Hepatocyte (in vitro differentiated cells): ENCODE data around the gene DCLK3. TPM values are rescaled to one million over a fixed set of nuclear protein-coding genes. Genes with fewer than 3 reads are reported as not detected.
A peak's percentile ranks its signal among the peaks of the same experiment; 100 is the strongest.

Experiments used
- DNase-seq: peaks from one replicate; pipeline ENCODE4 v3.0.0-alpha.2; 2016; ENCODE audit warnings: low spot score
- H2AFZ ChIP-seq: fragments of 200-600 bp; sonication (generic); 2 replicates; pipeline ENCODE4 v1.6.0; 2016; ENCODE audit warnings: antibody characterized with exemption, mild to moderate bottlenecking
- H3K27ac ChIP-seq: fragments of 200-600 bp; sonication (generic); 2 replicates; pipeline ENCODE4 v1.5.1; 2016; ENCODE audit warnings: mild to moderate bottlenecking
- H3K27me3 ChIP-seq: fragments of 200-600 bp; sonication (generic); 2 replicates; pipeline ENCODE4 v1.6.1; 2016
- H3K36me3 ChIP-seq: fragments of 200-600 bp; sonication (generic); replicated peaks from 2 replicates; pipeline ENCODE4 v1.5.1; 2016; ENCODE audit warnings: low read depth; ENCODE audit not compliant: insufficient read depth
- H3K4me1 ChIP-seq: fragments of 200-600 bp; sonication (generic); 2 replicates; pipeline ENCODE4 v1.5.1; 2016; ENCODE audit warnings: mild to moderate bottlenecking, moderate library complexity; ENCODE audit not compliant: insufficient read depth
- H3K4me2 ChIP-seq: fragments of 200-600 bp; sonication (generic); 2 replicates; pipeline ENCODE4 v1.6.0; 2016
- H3K4me3 ChIP-seq: fragments of 200-600 bp; sonication (generic); 2 replicates; pipeline ENCODE4 v1.5.1; 2016; ENCODE audit warnings: mild to moderate bottlenecking
- H3K79me2 ChIP-seq: fragments of 200-600 bp; sonication (generic); 2 replicates; pipeline ENCODE4 v1.6.0; 2017; ENCODE audit warnings: mild to moderate bottlenecking
- H3K9me2 ChIP-seq: fragments of 200-600 bp; sonication (generic); replicated peaks from 2 replicates; pipeline ENCODE4 v1.6.0; 2017; ENCODE audit warnings: mild to moderate bottlenecking; ENCODE audit not compliant: insufficient read depth
- H3K9me3 ChIP-seq: fragments of 200-600 bp; sonication (generic); 2 replicates; pipeline ENCODE4 v1.5.1; 2016; ENCODE audit warnings: low read depth, mild to moderate bottlenecking
- H4K20me1 ChIP-seq: fragments of 200-600 bp; sonication (generic); 2 replicates; pipeline ENCODE4 v1.6.0; 2016; ENCODE audit warnings: mild to moderate bottlenecking; ENCODE audit not compliant: insufficient read depth, poor library complexity, severe bottlenecking
- CTCF ChIP-seq: fragments of 200-600 bp; sonication (generic); IDR thresholded peaks from 2 replicates; pipeline ENCODE4 v1.5.1; 2016; ENCODE audit warnings: antibody characterized with exemption, mild to moderate bottlenecking; ENCODE audit not compliant: poor library complexity
- EZH2 ChIP-seq: fragments of 200-600 bp; sonication (generic); IDR thresholded peaks from 2 replicates; pipeline ENCODE4 v1.6.1; 2016; ENCODE audit warnings: antibody characterized with exemption, mild to moderate bottlenecking, borderline replicate concordance
- EZH2phosphoT487 ChIP-seq: fragments of 200-600 bp; sonication (generic); IDR thresholded peaks from one replicate; pipeline ENCODE4 v1.6.1; 2018; ENCODE audit warnings: antibody characterized with exemption, mild to moderate bottlenecking, low read depth, moderate library complexity; ENCODE audit not compliant: unreplicated experiment, severe bottlenecking
- WGBS: methylation state at CpG from one replicate; pipeline ENCODE4 v1.1.6; 2016; ENCODE audit warnings: low lambda C conversion rate; ENCODE audit errors: missing lambda C conversion rate; 5-methylcytosine and 5-hydroxymethylcytosine counted together
- polyA plus RNA-seq: library from polyadenylated mRNA; unstranded; fragments of >200 nt; fragmentation: Nextera tagmentation; extraction: Ambion mirVana; gene quantifications from 2 replicates; pipeline ENCODE4 v1.2.1, GENCODE V29; 2016
- total RNA-seq: library from RNA; depleted of rRNA; stranded (reverse); fragments of >200 nt; gene quantifications from 2 replicates; pipeline ENCODE4 v1.2.3, GENCODE V29; 2014

DCLK3 gene
- total and polyA plus RNA-seq, 2 experiments from 2014 or later, result 0.07 TPM; not detected in 1

- peak; percentile 84 for TF ChIP-seq CTCF
- no peak for TF ChIP-seq EZH2phosphoT487
- no peak for TF ChIP-seq EZH2
- H3K4me2 ChIP-seq, result no peak overlapping the region
- H3K9me3 ChIP-seq, result no peaks in the 10 kb centered on the region
- no peaks in the 10 kb centered on the region for H3K79me2 ChIP-seq
- H3K9me2 ChIP-seq, result no peaks in the 10 kb centered on the region
- H4K20me1 ChIP-seq, result no peaks in the 10 kb centered on the region
- 59% methylated on average over 9 of the region's 9 CpGs for WGBS
- H3K27me3 ChIP-seq, result no peaks in the 10 kb centered on the region
- peaks cover 6% of the 10 kb centered on the region for H3K4me1 ChIP-seq
- DNase-seq, result peak; percentile 47
- H3K36me3 ChIP-seq, result no peaks in the 10 kb centered on the region
- H3K27ac ChIP-seq, result peak overlapping the region; percentile 38
- no peak overlapping the region for H3K4me3 ChIP-seq
- H2AFZ ChIP-seq, result no peak overlapping the region
These were observed 34.9 kb downstream of the DCLK3 start for GRCh38 chr3:36729204-36730056.

GRCh38 chr3:36714343-36715086 lies 49.8 kb downstream of the DCLK3 start:
- no peak for TF ChIP-seq EZH2phosphoT487
- TF ChIP-seq EZH2, result no peak
- no peak for TF ChIP-seq CTCF
- Histone ChIP-seq H3K4me3 (no peak overlapping the region), H3K4me1 (no peaks in the 10 kb centered on the region), H3K79me2 (no peaks in the 10 kb centered on the region), H3K9me3 (no peaks in the 10 kb centered on the region), H2AFZ (no peak overlapping the region), H3K27ac (peak overlapping the region; percentile 27), H4K20me1 (no peaks in the 10 kb centered on the region), H3K9me2 (no peaks in the 10 kb centered on the region), H3K36me3 (no peaks in the 10 kb centered on the region), H3K4me2 (no peak overlapping the region), H3K27me3 (no peaks in the 10 kb centered on the region)
- 48% methylated on average over 5 of the region's 5 CpGs for WGBS
- peak; percentile 38 for DNase-seq

GRCh38 chr3:36713904-36714303 lies 50.4 kb downstream of the DCLK3 start:
- H3K36me3 ChIP-seq, result no peaks in the 10 kb centered on the region
- no peaks in the 10 kb centered on the region for H3K9me2 ChIP-seq
- no peaks in the 10 kb centered on the region for H3K4me1 ChIP-seq
- no peak for DNase-seq
- H3K9me3 ChIP-seq, result no peaks in the 10 kb centered on the region
- no peak overlapping the region for H2AFZ ChIP-seq
- no peak for TF ChIP-seq EZH2
- no peak for TF ChIP-seq CTCF
- no peak for TF ChIP-seq EZH2phosphoT487
- H3K79me2 ChIP-seq, result no peaks in the 10 kb centered on the region
- H3K4me3 ChIP-seq, result no peak overlapping the region
- H3K27me3 ChIP-seq, result no peaks in the 10 kb centered on the region
- H3K4me2 ChIP-seq, result no peak overlapping the region
- peak overlapping the region; percentile 27 for H3K27ac ChIP-seq
- WGBS, result 97% methylated on average over 4 of the region's 4 CpGs
- no peaks in the 10 kb centered on the region for H4K20me1 ChIP-seq
